T-helper 1 cell treated with Interleukin-12 subunit alpha and Interleukin-12 subunit beta and Interleukin-4 antibody, amounts not matched to agents 30 μg/mL and 1 μg/mL, for 36 hours (primary cell): Measurements from ENCODE around the gene TJP1.
A peak's percentile ranks its signal among the peaks of the same experiment; 100 is the strongest.

Experiments
- H3K27ac Mint-ChIP-seq: one replicate; pipeline ENCODE4 v1.8.0; 2021; ENCODE audit warnings: mild to moderate bottlenecking, mixed read lengths
- H3K27me3 Mint-ChIP-seq: one replicate; pipeline ENCODE4 v1.8.0; 2021; ENCODE audit warnings: low read depth, mixed read lengths
- H3K36me3 Mint-ChIP-seq: one replicate; pipeline ENCODE4 v1.8.0; 2021; ENCODE audit warnings: low read depth, mixed read lengths
- H3K4me1 Mint-ChIP-seq: one replicate; pipeline ENCODE4 v1.8.0; 2021; ENCODE audit warnings: low read depth, mixed read lengths
- H3K4me3 Mint-ChIP-seq: one replicate; pipeline ENCODE4 v1.8.0; 2021; ENCODE audit warnings: mild to moderate bottlenecking, moderate library complexity, mixed read lengths
- H3K9me3 Mint-ChIP-seq: one replicate; pipeline ENCODE4 v1.8.0; 2021; ENCODE audit warnings: mixed read lengths

Gene TJP1

DNA sequence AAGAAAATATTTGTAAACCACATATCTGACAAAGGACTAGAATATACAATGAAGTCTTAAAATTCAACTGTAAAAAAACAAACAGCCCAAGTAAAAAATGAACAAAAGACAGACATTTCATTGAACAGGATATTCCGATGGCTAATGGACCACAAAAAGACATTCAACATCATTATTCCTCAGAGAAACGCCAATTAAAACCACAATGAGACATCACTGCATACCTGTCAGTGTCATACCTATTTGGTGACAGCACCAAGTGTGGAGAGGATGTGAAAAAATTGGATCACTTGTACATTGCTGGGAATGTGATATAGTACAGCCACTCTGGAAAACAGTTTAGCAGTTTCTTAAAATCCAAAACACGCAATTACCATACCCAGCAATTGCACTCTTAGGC is 29.9 kb upstream of the TJP1 start:
- no peak overlapping the region for H3K4me3 Mint-ChIP-seq
- H3K27me3 Mint-ChIP-seq = no peaks in the 10 kb centered on the region
- H3K27ac Mint-ChIP-seq = no peak overlapping the region
- no peaks in the 10 kb centered on the region for H3K4me1 Mint-ChIP-seq
- H3K36me3 Mint-ChIP-seq = no peaks in the 10 kb centered on the region
- peaks cover 12% of the 10 kb centered on the region for H3K9me3 Mint-ChIP-seq

DNA sequence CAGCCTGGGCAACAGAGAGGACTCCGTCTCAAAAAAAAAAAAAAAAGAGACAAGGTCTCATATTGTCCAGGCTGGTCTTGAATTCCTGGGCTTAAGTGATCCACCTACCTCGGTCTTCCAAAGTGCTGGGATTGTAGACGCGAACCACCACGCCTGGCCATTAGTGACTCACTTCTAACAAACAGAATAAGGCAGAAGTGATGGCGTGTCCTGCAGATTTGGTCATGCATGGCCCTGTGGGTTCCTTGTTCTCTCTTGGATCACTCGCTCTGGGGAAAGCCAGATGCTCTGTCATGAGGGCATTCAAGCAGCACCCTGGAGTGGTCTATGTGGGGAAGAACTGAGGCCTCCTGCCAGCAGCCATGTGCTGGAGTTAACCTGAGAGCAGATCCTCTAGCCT is 27.4 kb upstream of the TJP1 start:
- Mint-ChIP-seq H3K36me3 (no peaks in the 10 kb centered on the region), H3K4me1 (no peaks in the 10 kb centered on the region), H3K27ac (no peak overlapping the region), H3K4me3 (no peak overlapping the region), H3K27me3 (no peaks in the 10 kb centered on the region), H3K9me3 (peaks cover 17% of the 10 kb centered on the region)

DNA sequence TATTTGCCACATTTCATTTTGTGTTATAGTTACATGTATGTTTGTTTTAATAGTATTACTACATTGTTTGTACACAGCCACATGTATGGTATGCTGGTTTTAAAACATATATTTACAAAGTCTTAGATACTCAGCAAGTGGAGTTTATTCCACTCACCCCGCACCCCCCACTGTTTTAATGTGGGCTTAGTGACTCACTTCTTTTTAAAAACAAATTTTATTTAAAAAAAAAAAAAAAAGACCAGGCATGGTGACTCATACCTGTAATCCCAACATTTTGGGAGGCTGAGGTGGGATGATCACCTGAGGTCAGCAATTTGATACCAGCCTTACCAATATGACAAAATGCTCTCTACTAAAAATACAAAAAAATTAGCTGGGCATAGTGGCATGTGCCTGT is 26.9 kb upstream of the TJP1 start:
- H3K9me3 Mint-ChIP-seq = peaks cover 17% of the 10 kb centered on the region
- H3K4me3 Mint-ChIP-seq = no peak overlapping the region
- H3K4me1 Mint-ChIP-seq = no peaks in the 10 kb centered on the region
- no peaks in the 10 kb centered on the region for H3K36me3 Mint-ChIP-seq
- no peaks in the 10 kb centered on the region for H3K27me3 Mint-ChIP-seq
- H3K27ac Mint-ChIP-seq = no peak overlapping the region

DNA sequence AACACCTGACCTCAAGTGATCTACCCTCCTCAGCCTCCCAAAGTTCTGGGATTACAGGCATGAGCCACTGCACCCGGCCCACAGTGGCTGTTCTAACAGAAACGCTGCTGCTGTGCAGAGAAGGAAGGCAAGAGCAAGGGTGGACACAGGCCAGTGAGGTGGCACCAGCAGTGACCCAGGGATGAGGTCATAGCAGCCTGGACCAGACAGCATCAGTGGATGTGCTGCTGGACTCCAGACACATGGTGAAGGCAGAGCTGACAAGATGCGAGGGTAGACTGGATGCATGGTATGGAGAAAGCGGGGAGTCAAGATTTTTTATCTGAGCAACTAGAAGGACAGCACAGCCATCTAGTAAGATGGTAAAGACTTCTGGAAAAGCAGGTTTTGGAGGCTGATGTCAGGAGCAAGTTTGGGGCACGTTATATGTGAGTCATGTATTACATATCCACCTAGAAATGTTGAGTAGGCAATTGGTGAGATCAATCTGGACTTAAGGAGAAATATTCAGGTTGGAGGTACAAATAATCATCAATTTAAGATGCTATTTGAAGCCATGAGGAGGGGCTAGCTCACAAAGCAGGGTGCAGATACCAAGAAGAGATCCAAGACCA is 22.1 kb upstream of the TJP1 start:
- peaks cover 13% of the 10 kb centered on the region for H3K9me3 Mint-ChIP-seq
- H3K36me3 Mint-ChIP-seq = no peaks in the 10 kb centered on the region
- no peak overlapping the region for H3K27ac Mint-ChIP-seq
- peaks cover 19% of the 10 kb centered on the region for H3K27me3 Mint-ChIP-seq
- no peak overlapping the region for H3K4me3 Mint-ChIP-seq
- no peaks in the 10 kb centered on the region for H3K4me1 Mint-ChIP-seq

DNA sequence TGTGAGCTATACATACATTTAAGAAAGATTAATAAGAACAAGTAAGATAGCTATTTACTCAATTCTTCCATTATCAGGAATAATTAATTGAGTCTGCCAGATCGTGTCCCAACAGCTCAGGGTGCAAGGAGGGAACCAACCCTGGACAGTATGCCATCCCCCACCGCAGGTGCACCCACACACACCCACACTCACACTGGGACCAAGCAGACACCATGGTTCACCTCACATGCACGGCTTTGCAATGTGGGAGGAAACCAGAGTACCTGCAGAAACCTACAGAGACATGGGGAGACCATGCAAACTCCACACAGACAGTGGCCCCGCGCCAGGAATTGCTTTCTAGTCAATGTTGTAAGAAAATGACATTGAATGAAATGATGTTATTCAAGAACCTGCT is 20.0 kb upstream of the TJP1 start:
- H3K9me3 Mint-ChIP-seq = peaks cover 6% of the 10 kb centered on the region
- H3K4me3 Mint-ChIP-seq = no peak overlapping the region
- H3K27ac Mint-ChIP-seq = no peak overlapping the region
- H3K36me3 Mint-ChIP-seq = no peaks in the 10 kb centered on the region
- H3K27me3 Mint-ChIP-seq = peaks cover 22% of the 10 kb centered on the region
- no peaks in the 10 kb centered on the region for H3K4me1 Mint-ChIP-seq

DNA sequence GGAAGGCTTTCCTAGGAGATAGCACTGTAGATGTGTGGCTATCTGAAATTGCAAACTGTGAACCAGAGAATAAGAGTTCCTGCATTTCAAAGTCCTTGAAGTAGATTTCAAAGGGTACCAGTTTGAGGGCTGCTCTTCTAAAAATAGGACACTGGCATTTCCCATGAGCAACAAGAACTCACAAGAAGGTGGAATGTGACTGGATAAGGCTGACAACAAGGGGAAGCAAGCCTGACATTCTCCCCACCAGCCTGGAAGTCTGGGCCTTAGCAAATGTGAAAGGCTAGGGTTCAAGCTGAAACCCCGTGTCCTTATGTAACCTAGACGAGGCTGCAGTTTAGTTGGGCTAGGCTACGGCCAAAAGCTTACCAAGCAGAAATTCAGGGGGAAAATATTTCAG is 18.7 kb upstream of the TJP1 start:
- Mint-ChIP-seq H3K4me3 (no peak overlapping the region), H3K4me1 (no peaks in the 10 kb centered on the region), H3K27ac (no peak overlapping the region), H3K9me3 (peaks cover 4% of the 10 kb centered on the region), H3K36me3 (no peaks in the 10 kb centered on the region), H3K27me3 (peaks cover 28% of the 10 kb centered on the region)

DNA sequence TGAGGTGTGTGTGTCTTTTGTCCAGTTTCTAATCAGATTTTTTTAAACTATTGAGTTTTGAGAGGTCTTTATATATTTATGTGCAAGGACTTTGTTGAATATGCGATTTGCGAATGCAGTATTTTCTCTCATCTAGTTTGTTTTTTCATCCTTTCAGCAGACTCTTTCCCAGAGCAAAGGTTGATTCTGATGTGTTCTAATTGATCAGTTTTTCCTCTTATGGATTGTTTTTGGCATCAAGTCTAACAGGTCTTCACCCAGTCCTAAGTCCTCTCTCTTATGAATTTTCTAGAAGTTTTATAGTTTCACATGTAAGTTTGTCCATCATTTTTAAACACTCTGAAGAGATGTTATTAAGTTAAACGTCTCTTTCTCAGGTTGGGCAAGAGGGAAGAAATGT is 17.8 kb upstream of the TJP1 start:
- H3K4me1 Mint-ChIP-seq = no peaks in the 10 kb centered on the region
- H3K36me3 Mint-ChIP-seq = no peaks in the 10 kb centered on the region
- H3K27me3 Mint-ChIP-seq = peaks cover 34% of the 10 kb centered on the region
- no peak overlapping the region for H3K27ac Mint-ChIP-seq
- H3K9me3 Mint-ChIP-seq = peaks cover under 1% of the 10 kb centered on the region
- no peak overlapping the region for H3K4me3 Mint-ChIP-seq

DNA sequence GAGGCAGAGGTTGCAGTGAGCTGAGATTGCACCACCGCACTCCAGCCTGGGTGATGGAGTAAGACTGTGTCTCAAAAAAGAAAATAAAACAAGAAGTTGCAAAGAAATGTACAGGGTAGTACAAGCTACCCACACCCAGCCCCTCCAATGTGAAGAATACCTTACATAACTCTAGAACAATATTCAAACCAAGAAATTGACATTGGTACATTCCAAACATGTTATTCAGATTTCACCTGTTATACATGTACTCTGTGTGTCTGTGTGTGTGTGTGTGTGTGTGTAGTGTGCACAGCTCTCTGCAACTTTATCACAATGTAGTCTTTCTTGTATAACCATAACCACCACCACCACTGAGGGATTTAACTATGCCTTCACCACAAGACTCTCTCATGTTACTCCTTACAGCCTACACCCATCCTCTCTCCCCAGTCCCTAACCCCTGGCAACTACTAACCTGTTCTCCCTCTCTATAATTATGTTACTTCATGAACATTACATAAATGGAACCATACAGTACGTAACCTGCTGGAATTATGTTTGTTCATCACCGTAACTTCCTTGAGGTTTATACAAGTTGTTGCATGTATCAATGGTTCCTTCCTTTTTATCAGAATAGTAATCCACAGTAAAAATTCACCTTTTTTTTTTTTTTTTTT is 16.2 kb upstream of the TJP1 start:
- Mint-ChIP-seq H3K4me1 (no peaks in the 10 kb centered on the region), H3K9me3 (no peaks in the 10 kb centered on the region), H3K36me3 (no peaks in the 10 kb centered on the region), H3K4me3 (no peak overlapping the region), H3K27me3 (peaks cover 34% of the 10 kb centered on the region), H3K27ac (no peak overlapping the region)

DNA sequence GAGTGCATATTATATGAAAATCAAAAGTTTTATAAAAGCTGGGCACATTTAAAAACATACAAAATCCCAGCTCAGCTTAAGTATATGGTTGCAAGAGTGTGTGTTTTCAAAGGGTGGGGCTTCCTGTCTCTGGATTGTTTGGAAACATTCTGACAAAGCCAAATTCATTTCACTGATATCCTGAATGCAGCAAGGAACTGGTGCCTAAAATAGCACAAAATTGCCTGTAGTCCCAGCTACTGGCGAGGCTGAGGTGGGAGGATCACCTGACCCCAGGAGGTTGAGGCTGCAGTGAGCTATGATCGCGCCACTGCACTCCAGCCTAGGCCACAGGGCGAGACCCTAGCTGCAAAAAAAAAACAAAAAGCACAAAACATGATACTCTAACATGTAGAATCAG is 13.0 kb upstream of the TJP1 start:
- Mint-ChIP-seq H3K4me3 (no peak overlapping the region), H3K27ac (no peak overlapping the region), H3K27me3 (peaks cover 43% of the 10 kb centered on the region)

DNA sequence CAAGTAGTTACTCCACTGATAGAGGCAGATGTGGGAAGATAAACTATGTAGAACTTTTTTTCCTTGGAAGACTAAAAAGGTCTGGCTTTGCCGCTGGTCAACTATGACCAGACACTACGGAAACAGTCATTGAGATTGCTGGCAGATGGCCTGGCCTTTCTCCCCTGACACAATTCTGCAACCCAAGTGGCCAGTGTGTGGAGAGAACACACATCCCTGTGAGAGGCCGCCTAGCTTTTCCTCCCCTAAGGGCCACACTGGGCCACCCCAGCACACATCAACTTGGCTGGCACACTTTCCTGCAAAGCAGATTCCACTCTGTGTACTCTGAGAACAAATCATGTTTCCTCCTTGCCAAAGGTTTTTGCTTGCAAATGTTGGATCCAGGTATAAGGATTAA is 10.4 kb upstream of the TJP1 start:
- H3K27me3 Mint-ChIP-seq = peaks cover 53% of the 10 kb centered on the region
- no peak overlapping the region for H3K27ac Mint-ChIP-seq
- no peaks in the 10 kb centered on the region for H3K4me1 Mint-ChIP-seq
- H3K36me3 Mint-ChIP-seq = no peaks in the 10 kb centered on the region
- H3K4me3 Mint-ChIP-seq = no peak overlapping the region
- peaks cover 13% of the 10 kb centered on the region for H3K9me3 Mint-ChIP-seq

More for the DNA sequence above, 13.0 kb upstream of the TJP1 start:
- Mint-ChIP-seq H3K36me3 (no peaks in the 10 kb centered on the region), H3K4me1 (no peaks in the 10 kb centered on the region), H3K9me3 (peaks cover 13% of the 10 kb centered on the region)

DNA sequence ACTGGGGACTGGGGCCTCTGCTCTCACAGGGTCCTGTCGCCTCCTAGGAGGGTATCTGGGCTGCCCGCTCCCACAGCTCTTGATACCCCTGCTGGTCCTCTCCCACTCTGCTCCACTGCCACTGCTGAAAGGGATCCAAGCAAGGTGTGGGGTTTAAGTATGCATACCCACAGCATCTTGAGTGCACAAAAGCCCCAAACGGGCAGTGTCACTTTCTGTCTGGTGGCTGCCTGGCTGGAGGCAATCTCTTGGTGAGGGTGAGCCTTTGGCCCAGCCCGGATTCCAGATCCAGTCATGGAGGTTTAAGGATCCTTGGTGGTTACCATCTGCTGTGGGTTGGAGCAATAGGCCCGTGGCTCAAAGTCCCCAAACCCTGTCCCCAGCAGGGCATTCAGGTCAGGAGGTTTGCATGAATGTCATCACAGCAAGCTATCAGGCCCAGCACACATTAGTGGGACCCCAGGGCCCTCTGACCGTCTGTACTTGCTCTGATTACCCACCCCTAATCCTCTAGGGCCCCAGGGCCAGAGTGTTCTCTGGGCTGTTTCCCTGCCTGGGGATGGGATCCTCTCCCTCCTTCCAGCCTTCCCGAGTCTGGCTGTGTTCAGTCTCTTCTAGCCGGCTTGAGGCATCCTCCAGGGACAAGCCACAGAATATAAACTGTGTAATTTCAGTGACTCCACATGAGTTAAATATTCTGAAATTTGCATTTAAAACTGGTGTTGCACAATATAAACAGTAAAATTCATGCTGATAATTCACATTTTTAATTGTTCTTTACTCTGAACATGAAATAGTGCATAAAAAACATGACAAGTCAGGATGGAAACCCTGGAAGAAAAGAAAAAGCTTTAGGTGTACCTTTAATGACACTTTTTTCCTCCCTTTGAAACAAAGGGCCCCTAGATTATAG is 4.9 kb upstream of the TJP1 start:
- Mint-ChIP-seq H3K36me3 (peaks cover 4% of the 10 kb centered on the region), H3K27me3 (peaks cover 68% of the 10 kb centered on the region), H3K9me3 (peaks cover 24% of the 10 kb centered on the region)

DNA sequence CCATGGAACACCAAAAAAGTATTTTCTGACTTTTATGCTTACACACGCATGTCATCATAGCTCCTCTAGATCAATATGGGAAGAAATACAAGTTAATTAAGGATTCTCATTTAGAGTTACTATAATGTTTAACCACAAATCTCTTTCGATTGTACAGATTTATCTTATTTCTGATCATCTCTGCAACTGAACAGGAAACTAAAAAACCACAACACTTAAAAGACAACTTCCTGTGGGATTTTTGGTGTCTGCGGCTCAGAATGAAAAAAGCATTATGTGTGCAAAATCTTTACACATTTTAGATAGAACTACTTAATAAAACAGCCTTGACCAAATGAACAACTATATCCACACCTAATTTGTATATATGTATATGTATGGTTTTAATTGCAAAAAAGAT is 3.0 kb upstream of the TJP1 start:
- H3K27ac Mint-ChIP-seq = peak overlapping the region; percentile 27
- peaks cover 65% of the 10 kb centered on the region for H3K27me3 Mint-ChIP-seq
- peaks cover 4% of the 10 kb centered on the region for H3K36me3 Mint-ChIP-seq
- peaks cover 9% of the 10 kb centered on the region for H3K4me1 Mint-ChIP-seq
- H3K4me3 Mint-ChIP-seq = no peak overlapping the region
- peaks cover 16% of the 10 kb centered on the region for H3K9me3 Mint-ChIP-seq

More for the DNA sequence above, 4.9 kb upstream of the TJP1 start:
- Mint-ChIP-seq H3K4me1 (peaks cover 8% of the 10 kb centered on the region), H3K4me3 (no peak overlapping the region), H3K27ac (no peak overlapping the region)

DNA sequence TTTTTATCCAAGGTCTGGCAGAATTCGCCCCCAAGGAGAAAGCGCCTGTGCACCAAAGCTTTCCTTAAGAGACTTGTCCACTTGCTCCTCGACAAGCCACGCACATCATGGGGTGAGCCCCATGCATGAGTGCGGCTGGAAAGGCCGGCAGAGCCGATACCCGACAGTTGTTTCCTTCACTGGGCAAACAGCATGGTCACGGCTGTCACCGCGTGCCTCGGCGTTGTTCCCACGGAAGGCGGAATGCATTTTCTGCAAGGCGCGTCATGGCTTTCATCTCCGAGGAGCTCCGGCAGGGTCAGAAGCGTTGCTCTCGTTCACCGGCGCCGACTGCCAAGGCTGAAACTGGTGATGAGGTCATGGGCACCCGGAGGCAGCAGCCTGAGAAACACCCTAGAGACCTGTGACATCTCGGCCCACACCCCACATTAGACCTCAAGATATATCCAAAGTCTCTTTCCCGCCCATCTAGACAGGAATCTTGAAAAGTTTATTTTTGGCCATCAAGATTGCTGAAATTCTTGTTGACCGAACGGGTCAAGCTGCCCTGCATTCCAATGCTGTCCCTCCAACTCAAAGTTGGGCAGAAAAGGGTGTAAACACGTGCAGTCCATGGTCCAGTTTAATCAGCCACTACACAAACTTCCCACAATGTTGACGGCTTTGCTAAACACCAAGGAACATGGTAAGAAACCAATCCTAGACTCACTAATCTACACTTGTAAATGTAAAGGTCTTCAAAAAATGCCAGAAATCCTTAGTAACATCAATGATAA is 604 bp upstream of the TJP1 start:
- H3K4me1 Mint-ChIP-seq = peaks cover 9% of the 10 kb centered on the region

DNA sequence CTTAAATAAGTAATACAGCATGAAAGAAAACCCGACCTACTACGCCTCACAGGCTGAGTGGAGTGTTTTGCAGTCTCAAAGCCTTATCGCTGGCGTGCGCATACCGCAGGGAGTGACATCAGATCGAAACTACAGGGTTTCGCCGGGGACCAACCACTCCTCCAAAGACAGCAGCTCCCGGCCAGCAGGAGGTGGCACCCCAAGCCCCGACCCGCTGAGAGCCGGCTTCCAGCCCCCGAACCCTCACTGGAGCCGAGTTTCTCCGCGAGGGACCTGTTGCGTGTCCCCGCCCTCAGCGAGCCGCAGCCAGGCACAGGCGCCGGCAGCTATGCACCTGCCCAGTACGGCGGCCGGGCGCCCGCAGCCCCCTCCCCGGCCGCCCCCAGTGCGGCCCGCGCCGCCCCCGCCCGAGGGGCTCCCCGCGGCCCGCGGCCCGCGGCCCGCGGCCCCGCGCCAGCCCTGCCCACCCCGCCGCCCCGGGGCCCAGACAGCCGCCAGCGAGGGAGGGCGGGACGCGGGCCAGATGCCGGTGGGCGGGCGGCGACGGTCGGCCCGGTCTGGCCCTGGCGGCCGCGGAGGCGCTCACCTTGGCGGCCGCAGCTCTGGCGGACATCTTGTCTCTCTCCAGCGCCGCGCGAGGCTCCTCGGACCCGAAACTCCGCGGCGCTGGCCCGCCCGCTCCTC is 710 bp downstream of the TJP1 start:
- Mint-ChIP-seq H3K27ac (no peak overlapping the region), H3K9me3 (peaks cover 24% of the 10 kb centered on the region), H3K36me3 (peaks cover 4% of the 10 kb centered on the region), H3K4me3 (no peak overlapping the region), H3K27me3 (peaks cover 64% of the 10 kb centered on the region), H3K4me1 (peaks cover 9% of the 10 kb centered on the region)

More for the DNA sequence above, 604 bp upstream of the TJP1 start:
- Mint-ChIP-seq H3K27me3 (peaks cover 65% of the 10 kb centered on the region), H3K27ac (peak overlapping the region; percentile 23), H3K9me3 (peaks cover 21% of the 10 kb centered on the region), H3K36me3 (peaks cover 4% of the 10 kb centered on the region), H3K4me3 (no peak overlapping the region)
